Stimulated activated naive CD4-positive, alpha-beta T cell (primary cell): Measurements from ENCODE around the gene FGD4.

Experiments used
- DNase-seq, 6 experiments: peaks; one replicate each; lab custom pipeline; 2025; lab: John Stamatoyannopoulos, UW

FGD4 gene

GRCh38 chr12:32399370-32400113, at the start of gene FGD4:
TSS of gene FGD4 (plus strand) at chr12:32399558.
- peak in 3 of 6 experiments; percentile 23 to 39 (median 33) for DNase-seq

GRCh38 chr12:32353540-32353939, 45.8 kb upstream of the FGD4 start:
- DNase-seq: no peak

GRCh38 chr12:32357601-32358249, 41.6 kb upstream of the FGD4 start:
- no peak for DNase-seq

- DNase-seq: no peak
Observed at GRCh38 chr12:32360956-32361355, 38.4 kb upstream of the FGD4 start.

GRCh38 chr12:32362892-32363291, 36.5 kb upstream of the FGD4 start:
- DNase-seq: no peak

GRCh38 chr12:32365473-32366064, 33.8 kb upstream of the FGD4 start:
- DNase-seq: peak in 5 of 6 experiments; percentile 3 to 21 (median 6)

GRCh38 chr12:32366714-32367113, 32.6 kb upstream of the FGD4 start:
- no peak for DNase-seq

- DNase-seq: no peak
Observed at GRCh38 chr12:32367381-32367780, 32.0 kb upstream of the FGD4 start.

- DNase-seq: no peak
Observed at GRCh38 chr12:32369202-32369601, 30.2 kb upstream of the FGD4 start.

GRCh38 chr12:32377344-32378055, 21.9 kb upstream of the FGD4 start:
- DNase-seq: no peak

GRCh38 chr12:32379213-32379612, 20.1 kb upstream of the FGD4 start:
- no peak for DNase-seq

GRCh38 chr12:32379667-32380066, 19.7 kb upstream of the FGD4 start:
- no peak for DNase-seq

GRCh38 chr12:32382226-32382625, 17.1 kb upstream of the FGD4 start:
- DNase-seq: no peak

GRCh38 chr12:32390572-32391219, 8.7 kb upstream of the FGD4 start:
- DNase-seq: peak in 2 of 6 experiments; percentile 6 to 15

GRCh38 chr12:32395026-32395425, 4.3 kb upstream of the FGD4 start:
- DNase-seq: no peak

- DNase-seq: no peak
Observed at GRCh38 chr12:32397696-32398095, 1.7 kb upstream of the FGD4 start.

GRCh38 chr12:32398181-32398580, 1.2 kb upstream of the FGD4 start:
- DNase-seq: no peak

- DNase-seq: peak in 1 of 6 experiments; percentile 3
Observed at GRCh38 chr12:32398816-32399369, 465 bp upstream of the FGD4 start.

- DNase-seq: no peak
Observed at GRCh38 chr12:32400114-32400672, 835 bp downstream of the FGD4 start.

GRCh38 chr12:32400866-32401265, 1.5 kb downstream of the FGD4 start:
- no peak for DNase-seq

GRCh38 chr12:32402170-32402569, 2.8 kb downstream of the FGD4 start:
- no peak for DNase-seq
